ENCODE data around the gene RACGAP1.

RACGAP1 gene

DNA sequence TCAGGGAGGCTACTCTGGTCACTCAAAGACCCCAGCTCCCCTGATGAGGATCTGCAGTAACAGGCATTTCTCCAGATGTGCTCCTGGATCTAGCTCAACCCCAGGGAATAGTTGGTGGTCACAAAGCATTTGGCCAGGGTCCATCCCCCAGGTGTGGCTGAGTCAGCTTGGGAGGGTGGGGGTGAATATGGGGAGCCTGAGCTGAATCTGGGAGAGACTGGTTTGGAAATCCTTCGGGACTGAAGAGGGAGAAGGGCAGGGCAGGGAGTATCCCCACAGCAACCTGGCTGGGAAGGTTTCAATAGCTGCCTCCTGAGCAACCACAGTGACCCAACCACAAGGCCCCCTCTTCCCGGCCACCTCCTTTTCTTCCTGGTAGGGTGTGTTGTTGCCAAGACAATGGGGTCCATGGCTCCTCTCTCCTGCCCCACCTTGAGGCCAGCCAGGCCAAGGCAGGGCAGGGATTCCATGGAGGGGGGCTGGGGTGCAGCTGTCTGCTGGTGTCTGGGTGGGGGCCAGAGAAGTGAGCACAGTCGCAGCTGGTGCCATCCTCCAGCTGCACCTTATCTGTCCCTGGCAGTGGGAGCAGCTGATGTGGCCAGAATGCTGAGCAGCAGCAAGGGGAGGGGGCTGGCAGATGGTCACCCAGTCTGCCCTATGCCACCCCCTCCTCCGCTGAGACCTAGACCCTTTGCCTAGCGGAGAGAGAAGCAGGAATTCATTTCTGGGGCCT, 37.6 kb upstream of the RACGAP1 start:
- H3K27ac ChIP-seq (ENCODE audit: low read depth, low read length, poor library complexity, severe bottlenecking), result no peak overlapping the region
- TF ChIP-seq CTCF (IDR thresholded peaks at IDR 0.05; ENCODE audit: low read length) (no peak), EZH2 (IDR thresholded peaks at IDR 0.05; ENCODE audit: borderline replicate concordance, low read length) (no peak)
- H3K9me3 ChIP-seq (ENCODE audit: low read length), result no peaks in the 10 kb centered on the region
- no peaks in the 10 kb centered on the region for H3K36me3 ChIP-seq (ENCODE audit: insufficient read depth, low read length)
- no peaks in the 10 kb centered on the region for H3K9me2 ChIP-seq (ENCODE audit: low read depth, low read length)
- H4K20me1 ChIP-seq (ENCODE audit: insufficient read depth, low read length), result no peaks in the 10 kb centered on the region
- no peaks in the 10 kb centered on the region for H3K79me2 ChIP-seq (ENCODE audit: insufficient read depth, low read length)
- H3K4me1 ChIP-seq (ENCODE audit: insufficient read depth, low read length, severe bottlenecking), result peaks cover 20% of the 10 kb centered on the region
- no peak overlapping the region for H3K4me2 ChIP-seq (ENCODE audit: low read length)
- no peaks in the 10 kb centered on the region for H3F3A ChIP-seq (ENCODE audit: insufficient read depth, low read length)
- no peak overlapping the region for H3K9ac ChIP-seq (ENCODE audit: low read length)
- H2AFZ ChIP-seq (ENCODE audit: low read length), result no peak overlapping the region
- peaks cover 2% of the 10 kb centered on the region; the same call in 1 of the 2 replicates for H3K27me3 ChIP-seq (ENCODE audit: insufficient read depth, low read length)
- H3K4me3 ChIP-seq (ENCODE audit: low read depth, low read length, poor library complexity, severe bottlenecking), result no peak overlapping the region

GRCh38 chr12:50061946-50062686, 36.8 kb upstream of the RACGAP1 start:
- Histone ChIP-seq H3K9ac (ENCODE audit: low read length) (no peak overlapping the region), H3K27me3 (ENCODE audit: insufficient read depth, low read length) (peaks cover 2% of the 10 kb centered on the region; the same call in 1 of the 2 replicates), H3K9me2 (ENCODE audit: low read depth, low read length) (no peaks in the 10 kb centered on the region), H3K79me2 (ENCODE audit: insufficient read depth, low read length) (no peaks in the 10 kb centered on the region), H3F3A (ENCODE audit: insufficient read depth, low read length) (no peaks in the 10 kb centered on the region), H3K4me3 (ENCODE audit: low read depth, low read length, poor library complexity, severe bottlenecking) (no peak overlapping the region), H3K9me3 (ENCODE audit: low read length) (no peaks in the 10 kb centered on the region), H3K27ac (ENCODE audit: low read depth, low read length, poor library complexity, severe bottlenecking) (no peak overlapping the region), H4K20me1 (ENCODE audit: insufficient read depth, low read length) (no peaks in the 10 kb centered on the region), H3K4me2 (ENCODE audit: low read length) (no peak overlapping the region), H2AFZ (ENCODE audit: low read length) (no peak overlapping the region), H3K36me3 (ENCODE audit: insufficient read depth, low read length) (no peaks in the 10 kb centered on the region), H3K4me1 (ENCODE audit: insufficient read depth, low read length, severe bottlenecking) (peaks cover 25% of the 10 kb centered on the region)
- TF ChIP-seq CTCF (IDR thresholded peaks at IDR 0.05; ENCODE audit: low read length) (no peak), EZH2 (IDR thresholded peaks at IDR 0.05; ENCODE audit: borderline replicate concordance, low read length) (no peak)

DNA sequence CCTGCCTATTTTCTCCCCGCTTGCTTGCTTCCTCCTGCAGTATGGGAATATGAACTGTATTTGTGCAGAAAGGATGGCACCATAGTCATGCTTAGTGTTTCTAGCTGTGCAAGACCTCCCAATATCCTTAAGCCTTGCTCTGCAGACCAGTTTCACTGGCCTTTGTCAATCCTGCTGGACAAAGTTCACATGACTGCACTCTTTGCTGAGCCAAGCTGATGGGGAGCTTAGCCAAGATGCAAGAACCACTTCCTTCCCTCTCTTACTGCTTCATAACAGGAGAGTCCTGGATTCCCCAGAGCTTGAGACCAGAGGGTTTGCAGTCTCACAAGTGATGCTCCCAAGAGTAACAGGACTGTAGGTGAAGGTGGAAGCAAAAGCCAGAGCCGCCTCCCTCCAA, 35.9 kb upstream of the RACGAP1 start:
- TF ChIP-seq CTCF (IDR thresholded peaks at IDR 0.05; ENCODE audit: low read length), result no peak
- H3F3A ChIP-seq (ENCODE audit: insufficient read depth, low read length), result no peaks in the 10 kb centered on the region
- no peaks in the 10 kb centered on the region for H3K9me2 ChIP-seq (ENCODE audit: low read depth, low read length)
- no peak overlapping the region for H3K4me2 ChIP-seq (ENCODE audit: low read length)
- no peaks in the 10 kb centered on the region for H3K79me2 ChIP-seq (ENCODE audit: insufficient read depth, low read length)
- H3K9me3 ChIP-seq (ENCODE audit: low read length), result no peaks in the 10 kb centered on the region
- peaks cover 30% of the 10 kb centered on the region for H3K4me1 ChIP-seq (ENCODE audit: insufficient read depth, low read length, severe bottlenecking)
- H3K4me3 ChIP-seq (ENCODE audit: low read depth, low read length, poor library complexity, severe bottlenecking), result no peak overlapping the region
- no peak overlapping the region for H2AFZ ChIP-seq (ENCODE audit: low read length)
- H3K27me3 ChIP-seq (ENCODE audit: insufficient read depth, low read length), result peaks cover 8% of the 10 kb centered on the region; the same call in 1 of the 2 replicates
- no peaks in the 10 kb centered on the region for H3K36me3 ChIP-seq (ENCODE audit: insufficient read depth, low read length)
- no peaks in the 10 kb centered on the region for H4K20me1 ChIP-seq (ENCODE audit: insufficient read depth, low read length)
- H3K9ac ChIP-seq (ENCODE audit: low read length), result no peak overlapping the region
- no peak overlapping the region for H3K27ac ChIP-seq (ENCODE audit: low read depth, low read length, poor library complexity, severe bottlenecking)
